GM13977 (cell line): ENCODE measurements around the gene PRKCE.

Experiments
- DNase-seq: peaks from one replicate; pipeline ENCODE4 v3.0.0; 2012; ENCODE audit warnings: low spot score
- in situ Hi-C: fragments of 300-500 bp; cut with MboI; formaldehyde crosslinking; loops from one replicate; pipeline ENCODE4 v1.12.0; 2022; ENCODE audit warnings: low sequenced_read_pairs, low pct_unique_long_range_greater_than_20kb, mixed read lengths, inconsistent platforms; ENCODE audit not compliant: unreplicated experiment
- TF ChIP-seq, protein P1 (sequence below): IDR thresholded peaks from 2 replicates; pipeline ENCODE4 v1.5.1; 2012; ENCODE audit warnings: mild to moderate bottlenecking, control low read depth; ENCODE audit not compliant: insufficient read depth; ENCODE audit errors: extremely low read depth, missing control alignments

Gene PRKCE

DNA sequence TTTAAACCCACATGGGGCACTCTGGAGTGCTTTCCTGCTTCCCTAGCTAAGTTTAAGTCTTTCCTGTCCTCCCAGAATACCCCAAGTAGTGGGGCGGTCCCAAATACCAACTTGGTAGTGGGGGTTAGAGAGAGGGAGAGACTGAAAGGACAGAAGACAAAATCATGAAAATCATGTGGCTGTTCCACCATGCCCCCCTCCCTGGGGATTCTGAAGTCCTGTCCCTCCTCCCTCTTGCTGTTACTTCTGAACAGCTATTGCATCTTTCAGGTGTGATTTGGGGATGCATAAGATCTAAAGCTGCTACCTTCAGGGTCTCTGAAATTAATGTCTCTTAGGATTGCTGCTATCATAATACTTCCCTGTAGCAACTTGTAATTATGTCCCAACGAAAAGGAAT, 378.9 kb downstream of the PRKCE start:
- DNase-seq, result no peak
- TF ChIP-seq, protein P1, sequence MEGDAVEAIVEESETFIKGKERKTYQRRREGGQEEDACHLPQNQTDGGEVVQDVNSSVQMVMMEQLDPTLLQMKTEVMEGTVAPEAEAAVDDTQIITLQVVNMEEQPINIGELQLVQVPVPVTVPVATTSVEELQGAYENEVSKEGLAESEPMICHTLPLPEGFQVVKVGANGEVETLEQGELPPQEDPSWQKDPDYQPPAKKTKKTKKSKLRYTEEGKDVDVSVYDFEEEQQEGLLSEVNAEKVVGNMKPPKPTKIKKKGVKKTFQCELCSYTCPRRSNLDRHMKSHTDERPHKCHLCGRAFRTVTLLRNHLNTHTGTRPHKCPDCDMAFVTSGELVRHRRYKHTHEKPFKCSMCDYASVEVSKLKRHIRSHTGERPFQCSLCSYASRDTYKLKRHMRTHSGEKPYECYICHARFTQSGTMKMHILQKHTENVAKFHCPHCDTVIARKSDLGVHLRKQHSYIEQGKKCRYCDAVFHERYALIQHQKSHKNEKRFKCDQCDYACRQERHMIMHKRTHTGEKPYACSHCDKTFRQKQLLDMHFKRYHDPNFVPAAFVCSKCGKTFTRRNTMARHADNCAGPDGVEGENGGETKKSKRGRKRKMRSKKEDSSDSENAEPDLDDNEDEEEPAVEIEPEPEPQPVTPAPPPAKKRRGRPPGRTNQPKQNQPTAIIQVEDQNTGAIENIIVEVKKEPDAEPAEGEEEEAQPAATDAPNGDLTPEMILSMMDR, result no peak
- in situ Hi-C loops, result loop anchor here (25.0 kb wide), 1 partner anchor 332 kb away; no protein-coding TSS in a partner anchor

DNA sequence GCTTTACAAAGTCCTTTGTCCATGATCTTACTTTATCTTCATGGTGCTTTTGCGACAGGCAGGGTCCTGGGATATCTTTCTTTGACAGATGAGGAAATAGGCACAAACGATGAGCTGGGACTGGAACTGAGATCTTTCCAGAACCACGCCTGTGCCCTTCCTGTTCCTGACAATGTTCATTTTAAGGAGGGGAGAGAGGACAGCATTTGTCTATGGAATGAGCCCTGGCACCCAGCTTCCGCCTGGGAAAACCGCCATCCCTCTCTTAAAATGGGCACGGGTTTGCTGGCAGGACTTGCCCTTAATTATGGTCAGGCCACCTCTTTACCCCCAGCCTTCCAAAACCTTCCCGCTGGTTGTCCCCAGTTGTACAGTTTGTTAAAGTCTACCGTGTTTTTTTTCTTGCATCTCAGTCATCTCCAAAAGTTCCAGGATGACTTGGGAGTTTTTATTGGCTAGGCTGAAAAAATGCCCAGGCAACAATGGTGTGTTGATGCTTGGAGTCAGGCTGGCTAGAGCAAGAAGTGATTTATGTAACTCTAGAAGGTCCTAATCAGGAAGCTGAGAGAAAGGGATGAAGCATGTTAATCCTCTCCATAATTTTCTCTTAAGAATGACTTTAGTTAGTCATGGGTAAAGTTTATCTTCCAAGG, 380.8 kb downstream of the PRKCE start:
- TF ChIP-seq, protein P1, result no peak
- no peak for DNase-seq
- in situ Hi-C loops, result loop anchor here (25.0 kb wide), 1 partner anchor 330 kb away; no protein-coding TSS in a partner anchor

DNA sequence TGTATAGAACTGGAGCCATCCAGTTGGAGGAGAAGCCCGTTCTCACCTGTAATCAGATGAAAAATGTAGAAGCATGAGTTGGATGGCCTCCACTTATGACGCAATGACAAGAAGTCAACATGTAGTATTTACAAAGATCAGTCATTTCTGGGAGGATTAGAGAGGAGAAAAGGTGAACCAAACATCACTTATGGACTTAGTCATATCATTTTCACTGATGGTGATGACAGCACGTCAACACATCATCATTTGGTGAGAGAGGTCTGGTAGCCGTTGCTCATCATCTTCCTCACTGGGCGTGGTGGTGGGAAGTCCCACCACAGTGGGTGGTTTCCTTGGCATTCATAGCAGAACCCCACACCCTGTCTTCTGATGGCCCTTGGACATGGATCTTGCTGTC, 381.5 kb downstream of the PRKCE start:
- peak; percentile 16 for DNase-seq
- TF ChIP-seq, protein P1, result no peak
- in situ Hi-C loops, result loop anchor here (25.0 kb wide), 1 partner anchor 329 kb away; no protein-coding TSS in a partner anchor

DNA sequence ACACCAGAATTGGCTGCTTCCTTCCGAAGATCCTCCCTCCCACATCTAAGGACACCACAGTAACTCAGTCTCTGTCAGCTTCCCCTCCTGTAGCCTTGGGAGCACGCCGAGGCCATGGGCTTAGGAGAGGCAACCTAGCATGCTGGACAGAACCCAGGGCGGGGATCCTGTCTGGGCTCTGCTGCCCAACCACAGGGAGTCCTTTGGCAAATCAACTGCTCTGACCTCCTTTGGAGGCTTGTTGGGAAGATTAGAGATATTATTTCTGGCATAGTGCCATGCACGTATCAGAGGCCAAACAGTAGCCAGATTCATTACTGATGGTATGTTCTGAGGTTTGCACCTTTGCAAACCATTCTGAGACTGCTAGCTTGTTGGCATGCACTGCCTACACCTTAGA, 383.1 kb downstream of the PRKCE start:
- in situ Hi-C loops, result loop anchor here (25.0 kb wide), 1 partner anchor 328 kb away; no protein-coding TSS in a partner anchor
- no peak for DNase-seq
- TF ChIP-seq, protein P1, result no peak

DNA sequence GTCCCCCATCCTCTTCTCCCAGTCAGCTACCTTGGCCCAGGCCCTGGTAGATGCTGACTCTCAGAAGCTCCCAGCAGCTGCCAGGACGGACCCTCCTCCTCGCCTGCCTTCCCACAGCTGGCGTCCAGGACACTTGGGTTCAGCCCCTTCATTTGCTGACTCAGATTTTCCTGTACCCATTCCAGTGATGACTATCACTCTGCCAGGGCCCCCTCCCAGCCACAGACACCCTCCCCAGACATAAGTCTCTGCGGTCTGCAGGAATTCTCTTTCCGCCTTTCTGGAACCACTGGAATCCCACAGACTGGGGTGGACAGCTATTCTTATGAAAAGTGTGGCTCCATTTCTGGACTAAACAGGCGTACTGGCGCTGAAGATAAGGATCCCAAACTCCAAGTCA, 385.5 kb downstream of the PRKCE start:
- DNase-seq, result no peak
- TF ChIP-seq, protein P1, result no peak
- in situ Hi-C loops, result loop anchor here (25.0 kb wide), 1 partner anchor 325 kb away; no protein-coding TSS in a partner anchor

DNA sequence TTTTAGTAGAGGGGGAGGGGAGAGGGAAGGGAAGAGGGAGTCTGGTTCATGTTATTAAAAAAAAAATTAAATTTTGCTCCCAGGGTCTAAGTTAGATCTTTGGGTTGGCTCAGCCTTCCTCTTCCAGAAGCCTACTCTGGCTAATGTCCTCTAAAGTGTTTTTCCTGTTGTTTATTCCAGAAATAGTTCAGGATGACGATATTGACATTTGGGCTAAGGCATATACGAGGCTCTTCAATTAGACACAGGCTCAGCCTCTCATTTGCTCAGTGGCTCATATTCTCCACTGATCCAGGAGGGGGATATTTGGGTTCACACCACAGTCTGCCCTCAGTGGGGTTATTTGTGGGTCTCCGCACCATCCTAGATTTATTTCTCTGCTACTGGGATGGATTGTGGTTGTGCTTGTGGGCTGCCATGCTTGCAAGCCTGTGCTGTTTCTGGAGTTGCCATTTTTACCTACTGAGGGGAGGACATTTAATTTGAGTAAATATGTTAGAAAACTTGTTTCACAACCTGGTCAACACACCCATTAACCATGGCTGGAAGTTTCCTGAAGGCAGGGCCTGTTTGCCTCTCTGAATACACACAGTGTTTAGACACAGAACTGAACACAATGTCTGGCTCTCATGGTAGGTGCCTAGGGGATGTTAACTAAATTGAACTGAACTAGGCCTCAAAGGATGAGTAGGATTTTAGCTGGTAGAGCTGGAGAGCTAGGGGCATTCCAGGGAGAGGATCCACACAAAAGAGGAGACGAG, 388.2 kb downstream of the PRKCE start:
- TF ChIP-seq, protein P1, result no peak
- no peak for DNase-seq
- in situ Hi-C loops, result loop anchor here (25.0 kb wide), 1 partner anchor 323 kb away; no protein-coding TSS in a partner anchor
